Stomach (tissue), 4 donors: ENCODE measurements around the gene TTC28.

ENCODE experiments used
- CTCF ChIP-seq, 7 experiments: fragments of 450-650 bp in 4 of 7; fragments of 200-600 bp in 3 of 7; sonication (generic) in 3 of 7; IDR thresholded peaks; one replicate each; pipeline ENCODE4 v1.5.1; 2016 to 2019; ENCODE audit warnings: antibody characterized with exemption in 7 of 7, control low read depth in 2 of 7, mild to moderate bottlenecking in 1 of 7
- EP300 ChIP-seq: sonication (generic); formaldehyde crosslinking; IDR thresholded peaks from one replicate; pipeline ENCODE4 v1.6.1; 2017; ENCODE audit warnings: antibody characterized with exemption
- POLR2AphosphoS5 ChIP-seq, 3 donors: sonication (generic); formaldehyde crosslinking; IDR thresholded peaks; one replicate each; pipeline ENCODE4 v1.6.1; 2016; ENCODE audit warnings: antibody characterized with exemption in 3 of 3

- TF ChIP-seq EP300 = no peak
- TF ChIP-seq CTCF (IDR thresholded peaks at IDR 0.05) = no peak
- TF ChIP-seq POLR2AphosphoS5 (IDR thresholded peaks at IDR 0.05) = no peak
These were observed 369.3 kb downstream of the TTC28 start for GRCh38 chr22:28310299-28310698.
